K562 (cell line): ENCODE measurements around the gene ENOX2.

Source experiments
- ARHGAP35 ChIP-seq: fragments of 450-650 bp; IDR thresholded peaks from 2 replicates; pipeline ENCODE4 v1.6.1; 2018; ENCODE audit not compliant: partially characterized antibody
- EP300 ChIP-seq: IDR thresholded peaks from 2 replicates; pipeline ENCODE4 v1.6.1; 2012; ENCODE audit warnings: low read length, improper control_type of control experiment
- FOXJ2 ChIP-seq: fragments of 200-800 bp; sonication (Bioruptor generic); IDR thresholded peaks from 2 replicates; pipeline ENCODE4 v1.6.1; 2016; ENCODE audit warnings: missing genetic modification characterization, missing compliant biosample characterization
- FOXM1 ChIP-seq, 2 experiments: fragments of 450-650 bp in 1 of 2; sonication (generic) in 1 of 2; formaldehyde crosslinking in 1 of 2; IDR thresholded peaks; 2 replicates each; pipeline versions ENCODE4 v1.6.1 to v1.9.0; 2017 to 2022; ENCODE audit warnings: low read depth in 2 of 2, mild to moderate bottlenecking in 2 of 2, missing genetic modification reagents in 1 of 2, moderate library complexity in 1 of 2
- MTA2 ChIP-seq: fragments of 450-650 bp; IDR thresholded peaks from 2 replicates; pipeline ENCODE4 v1.6.1; 2016; ENCODE audit warnings: low read depth
- POLR3G ChIP-seq: IDR thresholded peaks from 2 replicates; pipeline ENCODE4 v1.6.1; 2011; ENCODE audit not compliant: insufficient read length, insufficient replicate concordance; ENCODE audit errors: extremely low read depth
- YY1 ChIP-seq, 3 experiments: IDR thresholded peaks; 2 replicates each; pipeline ENCODE4 v1.6.1; 2011; ENCODE audit warnings: low read length in 2 of 3, mild to moderate bottlenecking in 2 of 3, moderate library complexity in 2 of 3, borderline replicate concordance in 1 of 3, control low read depth in 1 of 3, low read depth in 1 of 3; ENCODE audit not compliant: insufficient read depth in 3 of 3, insufficient replicate concordance in 2 of 3, control insufficient read depth in 1 of 3, insufficient read length in 1 of 3; ENCODE audit errors: extremely low read depth in 1 of 3
- TF ChIP-seq, protein P1 (sequence below): sonication (generic); formaldehyde crosslinking; IDR thresholded peaks from 2 replicates; pipeline ENCODE4 v1.8.1; 2022; ENCODE audit warnings: missing genetic modification reagents

- TF ChIP-seq ARHGAP35 (no peak), YY1 (IDR thresholded peaks at IDR 0.05; ENCODE audit: borderline replicate concordance in 1 of 3, control insufficient read depth in 1 of 3, extremely low read depth in 1 of 3, insufficient read depth in 3 of 3, insufficient read length in 1 of 3, insufficient replicate concordance in 2 of 3, low read depth in 1 of 3, low read length in 2 of 3) (no peak), EP300 (no peak), FOXM1 (IDR thresholded peaks at IDR 0.05; ENCODE audit: low read depth) (no peak), FOXM1 (CRISPR knock-in tag; IDR thresholded peaks at IDR 0.05; ENCODE audit: low read depth) (no peak), FOXJ2 (tag) (no peak), MTA2 (no peak), POLR3G (no peak)
- TF ChIP-seq, protein P1, sequence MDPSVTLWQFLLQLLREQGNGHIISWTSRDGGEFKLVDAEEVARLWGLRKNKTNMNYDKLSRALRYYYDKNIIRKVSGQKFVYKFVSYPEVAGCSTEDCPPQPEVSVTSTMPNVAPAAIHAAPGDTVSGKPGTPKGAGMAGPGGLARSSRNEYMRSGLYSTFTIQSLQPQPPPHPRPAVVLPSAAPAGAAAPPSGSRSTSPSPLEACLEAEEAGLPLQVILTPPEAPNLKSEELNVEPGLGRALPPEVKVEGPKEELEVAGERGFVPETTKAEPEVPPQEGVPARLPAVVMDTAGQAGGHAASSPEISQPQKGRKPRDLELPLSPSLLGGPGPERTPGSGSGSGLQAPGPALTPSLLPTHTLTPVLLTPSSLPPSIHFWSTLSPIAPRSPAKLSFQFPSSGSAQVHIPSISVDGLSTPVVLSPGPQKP: no peak
Measured at GRCh38 chrX:130700629-130701028, 202.4 kb downstream of the ENOX2 start.
